CD4-positive, CD25-positive, alpha-beta regulatory T cell (primary cell): ENCODE measurements around the gene DENND1A. TPM values are rescaled to one million over a fixed set of nuclear protein-coding genes. Genes with fewer than 3 reads are reported as not detected.
A peak's percentile ranks its signal among the peaks of the same experiment; 100 is the strongest.

ENCODE experiments used
- ATAC-seq, 2 donors: fragments of 150-1000 bp; cut with Tn5 transposase; one replicate each; pipeline ENCODE4 v1.10.0; 2021; ENCODE audit warnings: low read depth in 2 of 2, moderate number of reproducible peaks in 2 of 2, moderate library complexity in 1 of 2
- DNase-seq, 3 donors: peaks; one replicate each; pipeline versions ENCODE4 v3.0.0 to v3.0.0-alpha.2; 2012 to 2022; ENCODE audit warnings: mixed read lengths in 1 of 3
- H3K27ac ChIP-seq: one replicate; pipeline ENCODE4 v1.7.0; 2013; ENCODE audit warnings: mild to moderate bottlenecking, low read length; ENCODE audit not compliant: insufficient read depth, poor library complexity, severe bottlenecking
- H3K27me3 ChIP-seq: one replicate; pipeline ENCODE4 v1.7.0; 2013; ENCODE audit warnings: low read length; ENCODE audit not compliant: control insufficient read depth, insufficient read depth
- H3K36me3 ChIP-seq: one replicate; pipeline ENCODE4 v1.7.0; 2013; ENCODE audit warnings: mild to moderate bottlenecking, low read length, moderate library complexity; ENCODE audit not compliant: control insufficient read depth, insufficient read depth
- H3K4me1 ChIP-seq: 2 replicates; pipeline ENCODE4 v1.7.0; 2013; ENCODE audit warnings: mild to moderate bottlenecking, low read length; ENCODE audit not compliant: insufficient read depth, control insufficient read depth, poor library complexity, severe bottlenecking
- H3K4me3 ChIP-seq: one replicate; pipeline ENCODE4 v1.7.0; 2013; ENCODE audit warnings: low read depth, mild to moderate bottlenecking, low read length, moderate library complexity
- H3K9me3 ChIP-seq, 2 experiments: 1 replicate in 1 of 2; 2 replicates in 1 of 2; pipeline ENCODE4 v1.7.0; 2013; ENCODE audit warnings: low read length in 2 of 2, mild to moderate bottlenecking in 1 of 2, moderate library complexity in 1 of 2; ENCODE audit not compliant: control insufficient read depth in 2 of 2
- H3K27ac Mint-ChIP-seq, 3 donors: one replicate each; pipeline ENCODE4 v1.8.0; 2020 to 2022; ENCODE audit warnings: mild to moderate bottlenecking in 3 of 3, mixed read lengths in 3 of 3, moderate library complexity in 2 of 3
- H3K27me3 Mint-ChIP-seq: one replicate; pipeline ENCODE4 v1.8.0; 2022; ENCODE audit warnings: mild to moderate bottlenecking, mixed read lengths
- H3K36me3 Mint-ChIP-seq: one replicate; pipeline ENCODE4 v1.8.0; 2020; ENCODE audit warnings: mixed read lengths
- H3K4me1 Mint-ChIP-seq, 4 donors: one replicate each; pipeline ENCODE4 v1.8.0; 2020 to 2022; ENCODE audit warnings: mixed read lengths in 4 of 4, mild to moderate bottlenecking in 1 of 4
- H3K4me3 Mint-ChIP-seq, 4 donors: one replicate each; pipeline ENCODE4 v1.8.0; 2020 to 2022; ENCODE audit warnings: mild to moderate bottlenecking in 4 of 4, mixed read lengths in 4 of 4, moderate library complexity in 3 of 4
- H3K9me3 Mint-ChIP-seq, 7 donors: one replicate each; pipeline ENCODE4 v1.8.0; 2020 to 2022; ENCODE audit warnings: mixed read lengths in 7 of 7, mild to moderate bottlenecking in 3 of 7, moderate library complexity in 2 of 7
- polyA plus RNA-seq, 4 donors: library from polyadenylated mRNA; unstranded; fragments of 300-500 nt; fragmentation: Illumina TruSeq; gene quantifications; one replicate each; pipeline ENCODE4 v1.2.3, GENCODE V29; 2021
- total RNA-seq: library from RNA; stranded (reverse); gene quantifications from one replicate; pipeline ENCODE4 v1.2.3, GENCODE V29; 2022

DENND1A gene
- total and polyA plus RNA-seq, 5 donors from 2014 or later = 3.5 to 21.8 (median 4.7) TPM

GRCh38 chr9:123689701-123690428 is 240.1 kb downstream of the DENND1A start:
- Mint-ChIP-seq H3K4me1 (peaks cover 5 to 13% (median 8%) of the 10 kb centered on the region in 4 donors), H3K4me3 (no peak overlapping the region), H3K36me3 (peaks cover 7% of the 10 kb centered on the region), H3K9me3 (peaks cover 0 to 1% (median 0%) of the 10 kb centered on the region in 7 donors), H3K27ac (no peak overlapping the region), H3K27me3 (no peaks in the 10 kb centered on the region)
- Histone ChIP-seq H3K36me3 (no peaks in the 10 kb centered on the region), H3K9me3 (no peaks in the 10 kb centered on the region), H3K27me3 (no peaks in the 10 kb centered on the region), H3K4me3 (no peak overlapping the region), H3K27ac (no peak overlapping the region), H3K4me1 (no peaks in the 10 kb centered on the region)
- no peak for DNase-seq
- ATAC-seq = no peak

GRCh38 chr9:123687246-123687751 is 242.6 kb downstream of the DENND1A start:
- H3K4me1 Mint-ChIP-seq = peaks cover 4 to 13% (median 7%) of the 10 kb centered on the region in 4 donors
- ATAC-seq (no peak), DNase-seq (no peak)
- Histone ChIP-seq H3K9me3 (no peaks in the 10 kb centered on the region), H3K27me3 (no peaks in the 10 kb centered on the region), H3K4me3 (no peak overlapping the region), H3K4me1 (no peaks in the 10 kb centered on the region), H3K36me3 (no peaks in the 10 kb centered on the region), H3K27ac (no peak overlapping the region)
- H3K36me3 Mint-ChIP-seq = peaks cover 17% of the 10 kb centered on the region
- no peak overlapping the region for H3K4me3 Mint-ChIP-seq
- no peaks in the 10 kb centered on the region for H3K27me3 Mint-ChIP-seq
- H3K27ac Mint-ChIP-seq = no peak overlapping the region
- H3K9me3 Mint-ChIP-seq = peaks cover 0 to 3% (median 0%) of the 10 kb centered on the region in 7 donors

- no peak overlapping the region for H3K4me3 ChIP-seq
- Mint-ChIP-seq H3K27ac (peak overlapping the region in 1 of 3 donors; percentile 58), H3K4me1 (peaks cover 4 to 13% (median 7%) of the 10 kb centered on the region in 4 donors), H3K9me3 (peaks cover 0 to 3% (median 0%) of the 10 kb centered on the region in 7 donors), H3K27me3 (no peaks in the 10 kb centered on the region), H3K36me3 (peaks cover 17% of the 10 kb centered on the region), H3K4me3 (no peak overlapping the region)
- ATAC-seq (no peak), DNase-seq (no peak)
- H3K4me1 ChIP-seq = no peaks in the 10 kb centered on the region
- H3K36me3 ChIP-seq = no peaks in the 10 kb centered on the region
- no peaks in the 10 kb centered on the region for H3K27me3 ChIP-seq
- H3K9me3 ChIP-seq = no peaks in the 10 kb centered on the region
- no peak overlapping the region for H3K27ac ChIP-seq
These were observed 243.1 kb downstream of the DENND1A start for GRCh38 chr9:123686829-123687192.

DNA sequence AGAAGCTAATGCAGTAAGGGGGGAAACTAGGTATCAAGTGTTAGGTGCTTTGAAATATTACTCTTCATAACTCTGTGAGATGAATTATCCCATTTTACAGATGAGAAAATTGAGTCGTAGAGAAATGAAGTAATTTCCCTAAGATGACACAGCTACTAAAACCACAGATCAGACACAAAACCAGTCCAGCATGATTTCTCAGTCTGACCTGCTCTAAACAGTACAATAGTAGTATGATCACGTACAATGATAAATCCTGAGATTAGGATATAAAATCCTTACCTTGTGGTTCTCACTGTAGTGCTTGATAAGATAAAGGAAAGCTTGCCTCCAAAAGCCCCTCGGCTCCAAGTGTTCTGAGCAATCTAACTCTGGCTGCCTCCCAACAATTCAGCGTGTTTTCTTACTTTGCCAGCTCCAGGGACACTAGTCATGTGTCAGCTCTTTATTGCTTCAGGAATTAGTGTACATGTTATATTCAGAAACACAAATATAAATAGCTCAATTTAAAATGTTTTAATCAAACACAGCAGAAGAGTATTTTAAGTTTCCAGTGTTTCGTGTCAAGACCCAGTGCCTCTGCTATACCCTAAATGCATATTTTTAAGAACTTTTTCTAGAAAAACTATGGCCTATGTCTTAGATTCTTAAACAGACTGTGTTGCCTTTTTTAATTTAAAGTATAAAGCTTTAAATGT is 243.6 kb downstream of the DENND1A start:
- Histone ChIP-seq H3K36me3 (no peaks in the 10 kb centered on the region), H3K27ac (no peak overlapping the region), H3K4me3 (no peak overlapping the region), H3K4me1 (no peaks in the 10 kb centered on the region), H3K27me3 (no peaks in the 10 kb centered on the region), H3K9me3 (no peaks in the 10 kb centered on the region)
- H3K4me1 Mint-ChIP-seq = peaks cover 4 to 13% (median 7%) of the 10 kb centered on the region in 4 donors
- H3K4me3 Mint-ChIP-seq = peak overlapping the region in 1 of 4 donors; percentile 34
- ATAC-seq (no peak), DNase-seq (no peak)
- H3K27me3 Mint-ChIP-seq = no peaks in the 10 kb centered on the region
- peaks cover 16% of the 10 kb centered on the region for H3K36me3 Mint-ChIP-seq
- H3K9me3 Mint-ChIP-seq = peaks cover 0 to 3% (median 0%) of the 10 kb centered on the region in 7 donors
- H3K27ac Mint-ChIP-seq = no peak overlapping the region

DNA sequence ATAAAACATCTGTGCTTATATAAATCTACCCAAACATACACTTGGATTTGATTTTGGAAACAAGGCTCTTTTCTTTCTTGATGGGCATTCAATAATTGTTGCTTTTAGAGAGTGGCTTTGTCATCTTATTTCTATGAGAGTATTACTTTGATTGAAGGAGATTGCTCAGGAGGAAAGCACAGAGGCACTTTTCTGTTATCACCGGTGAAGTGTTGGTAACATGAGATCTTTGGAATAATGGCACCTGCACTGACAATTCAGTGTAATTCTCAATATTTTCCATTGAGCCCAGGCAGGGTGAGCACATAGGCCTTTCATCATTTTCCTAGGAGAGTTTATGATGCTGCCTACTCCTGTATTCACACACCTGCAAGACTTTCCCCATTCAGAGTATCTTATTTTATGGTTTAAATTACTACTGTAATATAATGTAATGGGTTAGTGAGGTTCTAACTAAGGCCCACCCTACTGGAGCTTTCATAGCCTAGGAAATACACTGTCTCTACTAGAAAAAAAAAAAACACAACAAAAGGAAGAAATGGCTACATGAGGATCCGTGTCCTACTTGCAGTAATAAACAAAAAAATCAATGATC is 244.3 kb downstream of the DENND1A start:
- ATAC-seq (no peak), DNase-seq (no peak)
- no peaks in the 10 kb centered on the region for H3K36me3 ChIP-seq
- H3K36me3 Mint-ChIP-seq = peaks cover 15% of the 10 kb centered on the region
- no peak overlapping the region for H3K4me3 Mint-ChIP-seq
- H3K27me3 Mint-ChIP-seq = no peaks in the 10 kb centered on the region
- no peaks in the 10 kb centered on the region for H3K9me3 ChIP-seq
- H3K27me3 ChIP-seq = no peaks in the 10 kb centered on the region
- no peak overlapping the region for H3K27ac ChIP-seq
- no peak overlapping the region for H3K27ac Mint-ChIP-seq
- no peak overlapping the region for H3K4me3 ChIP-seq
- H3K4me1 Mint-ChIP-seq = peaks cover 0 to 10% (median 7%) of the 10 kb centered on the region in 4 donors
- H3K4me1 ChIP-seq = no peaks in the 10 kb centered on the region
- peaks cover 0 to 3% (median 0%) of the 10 kb centered on the region in 7 donors for H3K9me3 Mint-ChIP-seq

GRCh38 chr9:123684393-123685149 is 245.4 kb downstream of the DENND1A start:
- Histone ChIP-seq H3K27me3 (no peaks in the 10 kb centered on the region), H3K4me1 (peaks cover 3% of the 10 kb centered on the region), H3K9me3 (no peaks in the 10 kb centered on the region), H3K27ac (no peak overlapping the region), H3K4me3 (no peak overlapping the region), H3K36me3 (no peaks in the 10 kb centered on the region)
- H3K4me1 Mint-ChIP-seq = peaks cover 0 to 18% (median 9%) of the 10 kb centered on the region in 4 donors
- no peak for ATAC-seq
- DNase-seq = no peak
- H3K4me3 Mint-ChIP-seq = no peak overlapping the region
- H3K27ac Mint-ChIP-seq = no peak overlapping the region
- H3K27me3 Mint-ChIP-seq = no peaks in the 10 kb centered on the region
- peaks cover 0 to 2% (median 0%) of the 10 kb centered on the region in 7 donors for H3K9me3 Mint-ChIP-seq
- H3K36me3 Mint-ChIP-seq = peaks cover 15% of the 10 kb centered on the region

GRCh38 chr9:123682746-123683145 is 247.2 kb downstream of the DENND1A start:
- Mint-ChIP-seq H3K9me3 (peaks cover 0 to 2% (median 0%) of the 10 kb centered on the region in 7 donors), H3K36me3 (peaks cover 15% of the 10 kb centered on the region), H3K27ac (no peak overlapping the region), H3K27me3 (no peaks in the 10 kb centered on the region), H3K4me1 (peaks cover 0 to 29% (median 15%) of the 10 kb centered on the region in 4 donors), H3K4me3 (no peak overlapping the region)
- DNase-seq (no peak), ATAC-seq (no peak)
- H3K27me3 ChIP-seq = no peaks in the 10 kb centered on the region
- H3K4me1 ChIP-seq = peaks cover 11% of the 10 kb centered on the region
- H3K36me3 ChIP-seq = no peaks in the 10 kb centered on the region
- no peaks in the 10 kb centered on the region for H3K9me3 ChIP-seq
- no peak overlapping the region for H3K4me3 ChIP-seq
- H3K27ac ChIP-seq = no peak overlapping the region
